RPMI8226 (cell line): ENCODE measurements around the gene LYRM7.
A peak's percentile ranks its signal among the peaks of the same experiment; 100 is the strongest.
"Not testable (repeated sequence)": the region's sequence is repeated elsewhere in the genome, so short reads cannot be mapped to it uniquely, and the experiment has no call there.

ENCODE experiments used
- DNase-seq: peaks from one replicate; pipeline ENCODE4 v3.0.0-alpha.2; 2015

LYRM7 gene

GRCh38 chr5:131170540-131171275 lies at the start of gene LYRM7:
TSS of gene LYRM7 (plus strand) at chr5:131170944. CDS start at chr5:131171021, 77 bp downstream.
- DNase-seq = peak; percentile 99

GRCh38 chr5:131127244-131127643 lies 43.5 kb upstream of the LYRM7 start:
- DNase-seq = not testable (repeated sequence)

- no peak for DNase-seq
These were observed 41.4 kb upstream of the LYRM7 start for GRCh38 chr5:131129306-131129705.

GRCh38 chr5:131133091-131133490 lies 37.7 kb upstream of the LYRM7 start:
- DNase-seq = not testable (repeated sequence)

- not testable (repeated sequence) for DNase-seq
These were observed 32.3 kb upstream of the LYRM7 start for GRCh38 chr5:131138406-131138805.

GRCh38 chr5:131139321-131139720 lies 31.4 kb upstream of the LYRM7 start:
- DNase-seq = no peak

- no peak for DNase-seq
These were observed 27.6 kb upstream of the LYRM7 start for GRCh38 chr5:131142970-131143617.

- no peak for DNase-seq
These were observed 23.5 kb upstream of the LYRM7 start for GRCh38 chr5:131147258-131147657.

GRCh38 chr5:131148835-131149234 lies 21.9 kb upstream of the LYRM7 start:
- DNase-seq = no peak

GRCh38 chr5:131150408-131150807 lies 20.3 kb upstream of the LYRM7 start:
- no peak for DNase-seq

- no peak for DNase-seq
These were observed 19.5 kb upstream of the LYRM7 start for GRCh38 chr5:131151216-131151615.

GRCh38 chr5:131156385-131156784 lies 14.4 kb upstream of the LYRM7 start:
- no peak for DNase-seq

- no peak for DNase-seq
These were observed 13.8 kb upstream of the LYRM7 start for GRCh38 chr5:131156957-131157356.

GRCh38 chr5:131160134-131160533 lies 10.6 kb upstream of the LYRM7 start:
- DNase-seq = no peak

GRCh38 chr5:131163276-131164119 lies 7.2 kb upstream of the LYRM7 start:
- DNase-seq = peak; percentile 59

GRCh38 chr5:131164191-131165118 lies 6.3 kb upstream of the LYRM7 start:
- DNase-seq = peak; percentile 75

- peak; percentile 97 for DNase-seq
These were observed 5.5 kb upstream of the LYRM7 start, which contains the start of gene HINT1 for GRCh38 chr5:131165119-131165727. TSS of gene HINT1 (minus strand) at chr5:131165256. CDS start at chr5:131165205, 51 bp downstream.

GRCh38 chr5:131167615-131168014 lies 3.1 kb upstream of the LYRM7 start:
- no peak for DNase-seq

GRCh38 chr5:131169810-131170539 lies 769 bp upstream of the LYRM7 start:
- no peak for DNase-seq

- DNase-seq = peak; percentile 18
These were observed 599 bp downstream of the LYRM7 start for GRCh38 chr5:131171276-131171810.

GRCh38 chr5:131180407-131180806 lies 9.7 kb downstream of the LYRM7 start:
- DNase-seq = no peak
